GM12878 (cell line): ENCODE measurements around the gene TBC1D25. TPM values are rescaled to one million over a fixed set of nuclear protein-coding genes. Genes with fewer than 3 reads are reported as not detected.

ENCODE experiments used
- BACH1 ChIP-seq: fragments of 450-650 bp; IDR thresholded peaks from 2 replicates; pipeline ENCODE4 v1.6.1; 2017; ENCODE audit warnings: mild to moderate bottlenecking, borderline replicate concordance
- CHD1 ChIP-seq: IDR thresholded peaks from 2 replicates; pipeline ENCODE4 v1.6.1; 2012; ENCODE audit warnings: low read depth, low read length, improper control_type of control experiment
- CHD2 ChIP-seq: IDR thresholded peaks from 2 replicates; pipeline ENCODE4 v1.6.1; 2011; ENCODE audit warnings: low read depth, low read length, improper control_type of control experiment, borderline replicate concordance
- KDM1A ChIP-seq: fragments of 200-600 bp; sonication (generic); IDR thresholded peaks from 2 replicates; pipeline ENCODE4 v1.6.1; 2016; ENCODE audit warnings: borderline replicate concordance
- MXI1 ChIP-seq: fragments of 150-350 bp; IDR thresholded peaks from 2 replicates; pipeline ENCODE4 v1.6.1; 2011; ENCODE audit warnings: low read depth, mild to moderate bottlenecking, inconsistent platforms, low read length, improper control_type of control experiment
- MYB ChIP-seq: fragments of 150-350 bp; IDR thresholded peaks from 2 replicates; pipeline ENCODE4 v1.6.1; 2014; ENCODE audit warnings: mild to moderate bottlenecking, low read depth, low read length, borderline replicate concordance
- NFXL1 ChIP-seq: fragments of 450-650 bp; IDR thresholded peaks from 2 replicates; pipeline ENCODE4 v1.6.1; 2017; ENCODE audit warnings: antibody characterized with exemption, mild to moderate bottlenecking, borderline replicate concordance
- NFYB ChIP-seq: IDR thresholded peaks from 2 replicates; pipeline ENCODE4 v1.6.1; 2011; ENCODE audit warnings: low read depth, mild to moderate bottlenecking, low read length, improper control_type of control experiment, moderate library complexity; ENCODE audit not compliant: insufficient read depth
- POLR2A ChIP-seq: IDR thresholded peaks from 2 replicates; pipeline ENCODE4 v1.6.1; 2011; ENCODE audit warnings: low read depth, mild to moderate bottlenecking, low read length
- RUNX3 ChIP-seq: IDR thresholded peaks from 2 replicates; pipeline ENCODE4 v1.6.1; 2012; ENCODE audit warnings: low read length, inconsistent platforms
- ZNF24 ChIP-seq: fragments of 450-650 bp; IDR thresholded peaks from 2 replicates; pipeline ENCODE4 v1.6.1; 2017; ENCODE audit warnings: antibody characterized with exemption, mild to moderate bottlenecking
- polyA plus RNA-seq, 11 experiments: library from polyadenylated mRNA; depleted of rRNA in 4 of 11; unstranded in 6 of 11; stranded (reverse) in 5 of 11; fragments of >200 nt; fragmentation: Nextera tagmentation in 4 of 11; fragmentation: Illumina TruSeq in 1 of 11; extraction: Ambion mirVana in 4 of 11; extraction: Trizol in 1 of 11; gene quantifications; 1 replicate in 1 of 11; 2 replicates in 10 of 11; pipeline versions ENCODE4 v1.2.1 to v1.2.3, GENCODE V29; 2011 to 2016; ENCODE audit warnings: inconsistent platforms in 2 of 11, missing spikeins in 2 of 11, low read depth in 1 of 11
- total RNA-seq, 4 experiments: library from RNA; depleted of rRNA in 3 of 4; stranded (reverse); fragments of >200 nt in 3 of 4; fragmentation: Illumina TruSeq in 1 of 4; extraction: Trizol in 1 of 4; gene quantifications; 2 replicates each; pipeline versions ENCODE4 v1.2.1 to v1.2.3, GENCODE V29; 2013 to 2021
- TF ChIP-seq, protein P1 (sequence below): IDR thresholded peaks from 2 replicates; pipeline ENCODE4 v1.6.1; 2011; ENCODE audit warnings: borderline replicate concordance, low read depth, mild to moderate bottlenecking, moderate library complexity, low read length; ENCODE audit not compliant: insufficient read depth, poor library complexity, severe bottlenecking
- TF ChIP-seq, protein P2 (sequence below): fragments of 450-650 bp; formaldehyde crosslinking; IDR thresholded peaks from 2 replicates; pipeline ENCODE4 v1.5.0; 2022; ENCODE audit warnings: mild to moderate bottlenecking, missing genetic modification characterization
- TF ChIP-seq, protein P3 (sequence below): fragments of 450-650 bp; IDR thresholded peaks from 2 replicates; pipeline ENCODE4 v1.6.1; 2017; ENCODE audit warnings: borderline replicate concordance
- TF ChIP-seq, protein P4 (sequence below): fragments of 450-650 bp; IDR thresholded peaks from 2 replicates; pipeline ENCODE4 v1.6.1; 2017; ENCODE audit warnings: low read depth, mild to moderate bottlenecking, moderate library complexity
- TF ChIP-seq, protein P5 (sequence below): fragments of 450-650 bp; IDR thresholded peaks from 2 replicates; pipeline ENCODE4 v1.6.1; 2014; ENCODE audit warnings: mild to moderate bottlenecking
- TF ChIP-seq, protein P6 (sequence below), 3 experiments: IDR thresholded peaks in 2 of 3; conservative IDR thresholded peaks in 1 of 3; 2 replicates each; pipeline ENCODE4 v1.5.1; 2011; ENCODE audit warnings: low read depth in 3 of 3, low read length in 3 of 3, mild to moderate bottlenecking in 3 of 3, control low read depth in 2 of 3, moderate library complexity in 2 of 3, inconsistent platforms in 1 of 3, mixed read lengths in 1 of 3; ENCODE audit not compliant: control insufficient read depth in 2 of 3, insufficient read depth in 1 of 3; ENCODE audit errors: extremely low read depth in 1 of 3

The TBC1D25 gene
- total and polyA plus RNA-seq, 10 of the 15 experiments (the other 5 are each of a cell fraction or from before 2014, with no cell fraction given) = 0.79 to 17.3 (median 10.0) TPM

DNA sequence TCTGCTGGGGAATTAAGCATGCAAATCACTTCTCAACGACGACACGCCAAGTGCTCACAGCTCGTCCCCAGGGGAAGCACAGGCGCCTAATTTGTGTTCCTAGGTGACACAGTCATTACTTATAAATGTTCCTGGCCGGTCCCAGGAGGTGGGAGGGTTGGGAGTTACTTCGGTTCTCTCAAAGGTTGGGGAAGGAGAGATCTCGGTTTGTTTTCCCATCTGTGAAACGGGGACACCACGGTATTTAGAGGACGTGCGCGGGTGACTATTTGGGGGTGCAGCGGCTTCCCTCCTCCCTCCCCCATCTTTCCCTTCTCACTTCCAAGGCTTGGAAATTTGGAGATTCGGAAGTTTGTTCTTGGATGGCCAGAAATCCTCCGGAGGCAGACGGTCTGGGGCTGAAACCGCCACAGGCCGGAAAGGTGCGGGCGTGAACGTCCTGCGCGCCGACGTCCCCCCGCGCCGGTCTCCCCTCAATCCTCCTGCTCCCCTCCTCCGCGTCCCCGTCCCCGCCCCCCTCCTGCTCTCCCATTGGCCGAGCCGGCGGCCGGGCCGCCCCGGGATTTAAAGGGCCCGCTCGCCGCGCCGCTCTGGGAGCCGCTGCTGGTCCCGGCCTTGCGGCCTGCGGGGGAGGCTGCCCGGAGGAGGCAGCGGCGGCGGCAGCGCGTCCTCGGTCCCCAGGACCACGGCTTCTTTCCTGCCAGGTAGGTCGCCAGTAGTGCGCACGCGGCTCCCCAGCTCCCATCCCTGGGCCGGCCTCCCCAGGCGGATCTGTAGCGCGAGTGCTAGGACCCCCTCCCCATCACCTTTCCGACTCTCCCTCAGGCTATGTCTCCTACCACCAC is 30.9 kb upstream of the TBC1D25 start, which contains the start of gene PORCN (continued):
- TF ChIP-seq CHD2 = 0 out of 2 replicates have a peak, but pooled peaks have one; percentile 21
- TF ChIP-seq, protein P1, sequence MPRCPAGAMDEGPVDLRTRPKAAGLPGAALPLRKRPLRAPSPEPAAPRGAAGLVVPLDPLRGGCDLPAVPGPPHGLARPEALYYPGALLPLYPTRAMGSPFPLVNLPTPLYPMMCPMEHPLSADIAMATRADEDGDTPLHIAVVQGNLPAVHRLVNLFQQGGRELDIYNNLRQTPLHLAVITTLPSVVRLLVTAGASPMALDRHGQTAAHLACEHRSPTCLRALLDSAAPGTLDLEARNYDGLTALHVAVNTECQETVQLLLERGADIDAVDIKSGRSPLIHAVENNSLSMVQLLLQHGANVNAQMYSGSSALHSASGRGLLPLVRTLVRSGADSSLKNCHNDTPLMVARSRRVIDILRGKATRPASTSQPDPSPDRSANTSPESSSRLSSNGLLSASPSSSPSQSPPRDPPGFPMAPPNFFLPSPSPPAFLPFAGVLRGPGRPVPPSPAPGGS = no peak
- TF ChIP-seq MYB = no peak
- TF ChIP-seq KDM1A = no peak
- peak; percentile 35; the same call in 1 of the 2 replicates for TF ChIP-seq RUNX3
- TF ChIP-seq, protein P2, sequence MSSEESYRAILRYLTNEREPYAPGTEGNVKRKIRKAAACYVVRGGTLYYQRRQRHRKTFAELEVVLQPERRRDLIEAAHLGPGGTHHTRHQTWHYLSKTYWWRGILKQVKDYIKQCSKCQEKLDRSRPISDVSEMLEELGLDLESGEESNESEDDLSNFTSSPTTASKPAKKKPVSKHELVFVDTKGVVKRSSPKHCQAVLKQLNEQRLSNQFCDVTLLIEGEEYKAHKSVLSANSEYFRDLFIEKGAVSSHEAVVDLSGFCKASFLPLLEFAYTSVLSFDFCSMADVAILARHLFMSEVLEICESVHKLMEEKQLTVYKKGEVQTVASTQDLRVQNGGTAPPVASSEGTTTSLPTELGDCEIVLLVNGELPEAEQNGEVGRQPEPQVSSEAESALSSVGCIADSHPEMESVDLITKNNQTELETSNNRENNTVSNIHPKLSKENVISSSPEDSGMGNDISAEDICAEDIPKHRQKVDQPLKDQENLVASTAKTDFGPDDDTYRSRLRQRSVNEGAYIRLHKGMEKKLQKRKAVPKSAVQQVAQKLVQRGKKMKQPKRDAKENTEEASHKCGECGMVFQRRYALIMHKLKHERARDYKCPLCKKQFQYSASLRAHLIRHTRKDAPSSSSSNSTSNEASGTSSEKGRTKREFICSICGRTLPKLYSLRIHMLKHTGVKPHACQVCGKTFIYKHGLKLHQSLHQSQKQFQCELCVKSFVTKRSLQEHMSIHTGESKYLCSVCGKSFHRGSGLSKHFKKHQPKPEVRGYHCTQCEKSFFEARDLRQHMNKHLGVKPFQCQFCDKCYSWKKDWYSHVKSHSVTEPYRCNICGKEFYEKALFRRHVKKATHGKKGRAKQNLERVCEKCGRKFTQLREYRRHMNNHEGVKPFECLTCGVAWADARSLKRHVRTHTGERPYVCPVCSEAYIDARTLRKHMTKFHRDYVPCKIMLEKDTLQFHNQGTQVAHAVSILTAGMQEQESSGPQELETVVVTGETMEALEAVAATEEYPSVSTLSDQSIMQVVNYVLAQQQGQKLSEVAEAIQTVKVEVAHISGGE (CRISPR knock-in tag) = peak; percentile 77
- peak; percentile 37; the same call in 1 of the 2 replicates for TF ChIP-seq MXI1
- TF ChIP-seq NFYB = peak; percentile 28; the same call in 1 of the 2 replicates
- no peak for TF ChIP-seq NFXL1
- TF ChIP-seq, protein P3, sequence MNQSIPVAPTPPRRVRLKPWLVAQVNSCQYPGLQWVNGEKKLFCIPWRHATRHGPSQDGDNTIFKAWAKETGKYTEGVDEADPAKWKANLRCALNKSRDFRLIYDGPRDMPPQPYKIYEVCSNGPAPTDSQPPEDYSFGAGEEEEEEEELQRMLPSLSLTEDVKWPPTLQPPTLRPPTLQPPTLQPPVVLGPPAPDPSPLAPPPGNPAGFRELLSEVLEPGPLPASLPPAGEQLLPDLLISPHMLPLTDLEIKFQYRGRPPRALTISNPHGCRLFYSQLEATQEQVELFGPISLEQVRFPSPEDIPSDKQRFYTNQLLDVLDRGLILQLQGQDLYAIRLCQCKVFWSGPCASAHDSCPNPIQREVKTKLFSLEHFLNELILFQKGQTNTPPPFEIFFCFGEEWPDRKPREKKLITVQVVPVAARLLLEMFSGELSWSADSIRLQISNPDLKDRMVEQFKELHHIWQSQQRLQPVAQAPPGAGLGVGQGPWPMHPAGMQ = no peak
- no peak for TF ChIP-seq ZNF24
- TF ChIP-seq, protein P4, sequence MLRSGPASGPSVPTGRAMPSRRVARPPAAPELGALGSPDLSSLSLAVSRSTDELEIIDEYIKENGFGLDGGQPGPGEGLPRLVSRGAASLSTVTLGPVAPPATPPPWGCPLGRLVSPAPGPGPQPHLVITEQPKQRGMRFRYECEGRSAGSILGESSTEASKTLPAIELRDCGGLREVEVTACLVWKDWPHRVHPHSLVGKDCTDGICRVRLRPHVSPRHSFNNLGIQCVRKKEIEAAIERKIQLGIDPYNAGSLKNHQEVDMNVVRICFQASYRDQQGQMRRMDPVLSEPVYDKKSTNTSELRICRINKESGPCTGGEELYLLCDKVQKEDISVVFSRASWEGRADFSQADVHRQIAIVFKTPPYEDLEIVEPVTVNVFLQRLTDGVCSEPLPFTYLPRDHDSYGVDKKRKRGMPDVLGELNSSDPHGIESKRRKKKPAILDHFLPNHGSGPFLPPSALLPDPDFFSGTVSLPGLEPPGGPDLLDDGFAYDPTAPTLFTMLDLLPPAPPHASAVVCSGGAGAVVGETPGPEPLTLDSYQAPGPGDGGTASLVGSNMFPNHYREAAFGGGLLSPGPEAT = peak; percentile 72
- peak; percentile 39; the same call in 1 of the 2 replicates for TF ChIP-seq BACH1
- peak; percentile 90 for TF ChIP-seq POLR2A
- no peak for TF ChIP-seq CHD1
- TF ChIP-seq, protein P5, sequence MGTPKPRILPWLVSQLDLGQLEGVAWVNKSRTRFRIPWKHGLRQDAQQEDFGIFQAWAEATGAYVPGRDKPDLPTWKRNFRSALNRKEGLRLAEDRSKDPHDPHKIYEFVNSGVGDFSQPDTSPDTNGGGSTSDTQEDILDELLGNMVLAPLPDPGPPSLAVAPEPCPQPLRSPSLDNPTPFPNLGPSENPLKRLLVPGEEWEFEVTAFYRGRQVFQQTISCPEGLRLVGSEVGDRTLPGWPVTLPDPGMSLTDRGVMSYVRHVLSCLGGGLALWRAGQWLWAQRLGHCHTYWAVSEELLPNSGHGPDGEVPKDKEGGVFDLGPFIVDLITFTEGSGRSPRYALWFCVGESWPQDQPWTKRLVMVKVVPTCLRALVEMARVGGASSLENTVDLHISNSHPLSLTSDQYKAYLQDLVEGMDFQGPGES = no peak
- TF ChIP-seq, protein P6, sequence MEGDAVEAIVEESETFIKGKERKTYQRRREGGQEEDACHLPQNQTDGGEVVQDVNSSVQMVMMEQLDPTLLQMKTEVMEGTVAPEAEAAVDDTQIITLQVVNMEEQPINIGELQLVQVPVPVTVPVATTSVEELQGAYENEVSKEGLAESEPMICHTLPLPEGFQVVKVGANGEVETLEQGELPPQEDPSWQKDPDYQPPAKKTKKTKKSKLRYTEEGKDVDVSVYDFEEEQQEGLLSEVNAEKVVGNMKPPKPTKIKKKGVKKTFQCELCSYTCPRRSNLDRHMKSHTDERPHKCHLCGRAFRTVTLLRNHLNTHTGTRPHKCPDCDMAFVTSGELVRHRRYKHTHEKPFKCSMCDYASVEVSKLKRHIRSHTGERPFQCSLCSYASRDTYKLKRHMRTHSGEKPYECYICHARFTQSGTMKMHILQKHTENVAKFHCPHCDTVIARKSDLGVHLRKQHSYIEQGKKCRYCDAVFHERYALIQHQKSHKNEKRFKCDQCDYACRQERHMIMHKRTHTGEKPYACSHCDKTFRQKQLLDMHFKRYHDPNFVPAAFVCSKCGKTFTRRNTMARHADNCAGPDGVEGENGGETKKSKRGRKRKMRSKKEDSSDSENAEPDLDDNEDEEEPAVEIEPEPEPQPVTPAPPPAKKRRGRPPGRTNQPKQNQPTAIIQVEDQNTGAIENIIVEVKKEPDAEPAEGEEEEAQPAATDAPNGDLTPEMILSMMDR (IDR thresholded peaks at IDR 0.05 in 2 of 3, conservative IDR thresholded peaks at IDR 0.05 in 1 of 3; ENCODE audit: control insufficient read depth in 2 of 3, extremely low read depth in 1 of 3, insufficient read depth in 1 of 3, low read depth in 3 of 3, low read length in 3 of 3) = no peak
